ENCODE data around the gene RGS19. TPM values are rescaled to one million over a fixed set of nuclear protein-coding genes. Genes with fewer than 3 reads are reported as not detected.
A peak's percentile ranks its signal among the peaks of the same experiment; 100 is the strongest.

The RGS19 gene
- total and polyA plus RNA-seq, 3 donors from 2014 or later, result 4.4 to 10.4 (median 7.3) TPM

DNA sequence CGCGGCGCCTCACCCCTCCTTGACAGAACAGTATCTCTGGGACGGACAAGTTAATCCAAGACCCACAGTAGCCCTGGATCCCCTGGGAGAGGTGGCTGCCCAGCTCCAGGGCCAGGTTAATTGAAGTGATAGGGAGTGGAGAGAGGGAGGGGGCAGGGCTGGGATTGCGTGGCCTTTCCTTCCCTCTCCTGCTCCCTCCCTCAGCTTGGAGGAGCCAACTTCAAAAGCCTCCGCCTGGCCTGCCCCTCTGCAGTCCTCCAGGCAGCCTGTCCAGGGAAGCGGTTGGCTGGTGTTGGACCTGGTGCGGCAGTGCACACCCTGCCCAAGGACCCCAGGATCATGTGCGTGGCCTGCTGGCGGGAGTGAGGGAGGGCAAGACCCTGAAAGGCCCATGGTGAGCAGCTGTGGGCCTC is 43.4 kb downstream of the RGS19 start, which contains the start of gene C20orf204:
TSS of gene C20orf204 (plus strand) at position 250 of the 413 bp plus-strand sequence. CDS start at position 392, 142 bp downstream.
- 78 to 88% methylated on average over 3 to 10 of the region's 10 CpGs for WGBS, 2 donors
- DNase-seq, result no peak
- no peak within 1 kb of the TSS for H3K4me3 ChIP-seq
- H3K36me3 ChIP-seq (ENCODE audit: low read depth, missing control alignments), result no peaks in the 10 kb centered on the region
- H3K27me3 ChIP-seq, result no peaks in the 10 kb centered on the region
- no peak within 1 kb of the TSS for H3K27ac ChIP-seq
- peaks cover 16% of the 10 kb centered on the region for H3K4me1 ChIP-seq
- H3K9me3 ChIP-seq, result no peaks in the 10 kb centered on the region
- intact Hi-C loops (cut with DNase I; ENCODE audit: low total_unique reads), result no loop called here
- TF ChIP-seq POLR2A (IDR thresholded peaks at IDR 0.05), result no peak
- TF ChIP-seq, protein P1, sequence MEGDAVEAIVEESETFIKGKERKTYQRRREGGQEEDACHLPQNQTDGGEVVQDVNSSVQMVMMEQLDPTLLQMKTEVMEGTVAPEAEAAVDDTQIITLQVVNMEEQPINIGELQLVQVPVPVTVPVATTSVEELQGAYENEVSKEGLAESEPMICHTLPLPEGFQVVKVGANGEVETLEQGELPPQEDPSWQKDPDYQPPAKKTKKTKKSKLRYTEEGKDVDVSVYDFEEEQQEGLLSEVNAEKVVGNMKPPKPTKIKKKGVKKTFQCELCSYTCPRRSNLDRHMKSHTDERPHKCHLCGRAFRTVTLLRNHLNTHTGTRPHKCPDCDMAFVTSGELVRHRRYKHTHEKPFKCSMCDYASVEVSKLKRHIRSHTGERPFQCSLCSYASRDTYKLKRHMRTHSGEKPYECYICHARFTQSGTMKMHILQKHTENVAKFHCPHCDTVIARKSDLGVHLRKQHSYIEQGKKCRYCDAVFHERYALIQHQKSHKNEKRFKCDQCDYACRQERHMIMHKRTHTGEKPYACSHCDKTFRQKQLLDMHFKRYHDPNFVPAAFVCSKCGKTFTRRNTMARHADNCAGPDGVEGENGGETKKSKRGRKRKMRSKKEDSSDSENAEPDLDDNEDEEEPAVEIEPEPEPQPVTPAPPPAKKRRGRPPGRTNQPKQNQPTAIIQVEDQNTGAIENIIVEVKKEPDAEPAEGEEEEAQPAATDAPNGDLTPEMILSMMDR (IDR thresholded peaks at IDR 0.05), result no peak

DNA sequence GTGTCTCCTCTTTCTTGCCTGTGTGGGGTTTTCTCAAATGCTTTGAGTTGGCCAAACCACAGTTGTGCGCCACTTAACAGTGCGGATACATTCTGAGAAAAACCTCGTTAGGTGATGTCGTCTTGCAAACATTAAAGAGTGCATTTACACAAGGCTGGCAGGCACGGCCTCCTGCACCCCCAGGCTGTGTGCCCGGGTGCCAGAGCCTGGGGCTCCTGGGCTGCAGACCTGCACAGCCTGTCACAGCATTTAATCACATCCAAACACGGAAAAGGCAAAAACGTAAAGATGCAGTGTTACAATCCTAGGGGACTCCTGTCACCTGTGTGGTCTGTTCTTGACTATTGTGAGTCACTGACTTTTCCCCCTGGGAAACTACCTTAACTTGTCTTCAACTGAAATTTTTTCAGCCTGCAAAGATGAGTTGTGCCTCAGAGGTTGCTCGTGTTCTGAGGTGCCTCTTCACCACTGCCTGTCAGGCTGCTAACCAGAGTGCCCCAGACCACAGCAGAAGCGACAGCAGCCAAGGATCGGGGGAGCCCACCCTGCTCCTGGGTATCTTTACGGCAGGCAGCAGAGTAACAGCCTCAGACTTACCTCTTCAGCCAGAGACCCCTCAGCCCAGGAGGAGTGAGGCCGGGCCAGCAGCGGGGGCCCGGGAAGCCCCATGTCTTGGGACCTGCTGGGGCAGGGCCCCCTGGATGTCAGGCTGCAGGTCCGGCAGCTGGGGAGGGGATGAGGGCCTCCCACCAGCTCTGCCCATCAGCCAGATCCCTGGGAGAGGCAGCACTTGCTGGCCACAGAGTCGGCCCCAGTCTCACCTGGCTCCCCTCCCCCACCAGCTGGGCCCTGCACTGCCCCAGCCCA is 44.0 kb downstream of the RGS19 start:
- intact Hi-C loops (cut with DNase I; ENCODE audit: low total_unique reads), result no loop called here
- WGBS, 2 donors, result 85 to 91% methylated on average over 12 to 17 of the region's 17 CpGs
- Histone ChIP-seq H3K27ac (no peak overlapping the region), H3K4me3 (no peak overlapping the region), H3K36me3 (ENCODE audit: low read depth, missing control alignments) (no peaks in the 10 kb centered on the region), H3K4me1 (peaks cover 16% of the 10 kb centered on the region), H3K27me3 (no peaks in the 10 kb centered on the region), H3K9me3 (no peaks in the 10 kb centered on the region)
- no peak for DNase-seq
- TF ChIP-seq, protein P1 (IDR thresholded peaks at IDR 0.05), result no peak
- no peak for TF ChIP-seq POLR2A (IDR thresholded peaks at IDR 0.05)

DNA sequence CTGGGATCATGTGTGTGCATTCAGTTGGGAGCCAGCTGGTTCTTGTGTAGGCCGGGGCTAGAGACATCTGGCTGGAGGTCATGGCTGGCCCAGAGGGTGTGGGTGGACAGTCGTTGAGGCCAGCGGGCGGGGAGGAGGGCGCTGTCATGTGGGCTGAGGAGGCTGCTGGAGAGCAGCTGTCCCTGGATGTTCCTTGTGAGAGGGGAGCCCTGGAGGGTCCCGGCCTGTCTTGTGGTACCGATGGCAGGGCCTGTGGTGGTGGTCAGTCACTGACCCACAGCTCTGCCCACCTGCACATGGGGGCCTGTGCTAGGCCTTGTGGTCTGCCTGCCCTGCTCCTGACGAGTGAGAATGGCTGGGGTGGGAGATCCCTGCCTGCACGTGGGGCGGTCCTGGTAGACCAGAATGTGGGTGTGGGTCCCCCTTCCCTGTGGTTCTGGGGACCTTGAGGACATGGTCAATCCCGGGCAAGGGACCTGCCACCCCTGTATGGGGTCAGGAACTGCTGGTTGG is 45.3 kb downstream of the RGS19 start:
- WGBS, 2 donors, result 73 to 74% methylated on average over 3 to 11 of the region's 11 CpGs

DNA sequence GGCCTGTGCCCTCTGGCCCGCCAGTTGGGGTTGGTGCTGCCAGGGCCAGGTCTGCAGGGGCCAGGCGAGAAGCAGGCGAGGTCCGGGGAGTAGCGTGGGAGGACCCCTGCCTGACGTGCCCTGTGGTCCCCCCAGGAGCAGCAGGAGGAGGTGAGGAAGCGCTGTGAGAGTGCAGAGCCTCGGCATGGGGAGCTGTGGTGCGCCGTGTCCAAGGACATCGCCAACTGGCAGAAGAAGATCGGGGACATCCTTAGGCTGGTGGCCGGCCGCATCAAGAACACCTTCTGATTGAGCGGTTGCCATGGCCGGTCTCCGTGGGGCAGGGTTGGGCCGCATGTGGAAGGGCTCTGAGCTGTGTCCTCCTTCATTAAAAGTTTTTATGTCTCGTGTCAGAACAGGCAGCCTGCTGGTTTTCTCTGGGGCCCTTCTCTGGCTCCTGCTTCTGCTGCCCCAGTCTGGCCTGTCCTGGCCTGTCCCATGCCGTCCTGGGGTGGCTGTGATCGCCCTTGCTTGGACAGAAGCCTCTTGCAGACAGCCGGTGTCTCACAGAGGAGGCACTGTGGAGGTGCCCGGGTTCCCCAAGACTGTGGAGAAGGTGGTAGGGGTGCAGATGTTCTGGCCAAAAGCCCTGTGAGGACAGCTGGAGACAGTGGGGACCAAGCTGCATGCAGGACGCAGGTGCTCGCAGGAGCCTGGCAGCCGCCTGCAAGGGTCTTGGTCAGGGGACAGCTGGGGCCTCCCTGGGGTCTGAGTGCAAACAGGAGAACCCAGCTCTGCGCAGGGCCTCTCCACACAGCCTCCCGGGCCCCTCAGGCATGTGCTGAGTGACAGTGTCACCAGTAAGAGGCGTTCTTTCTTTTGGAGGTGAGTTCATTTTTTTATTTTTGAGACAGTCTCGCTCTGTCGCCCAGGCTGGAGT is 46.4 kb downstream of the RGS19 start:
- Histone ChIP-seq H3K27ac (no peak overlapping the region), H3K9me3 (no peaks in the 10 kb centered on the region), H3K27me3 (no peaks in the 10 kb centered on the region), H3K4me3 (no peak overlapping the region), H3K36me3 (ENCODE audit: low read depth, missing control alignments) (no peaks in the 10 kb centered on the region), H3K4me1 (peaks cover 7% of the 10 kb centered on the region)
- DNase-seq, result no peak
- WGBS, 2 donors, result 91 to 96% methylated on average over 19 to 31 of the region's 31 CpGs
- TF ChIP-seq POLR2A (IDR thresholded peaks at IDR 0.05), result no peak
- TF ChIP-seq, protein P1 (IDR thresholded peaks at IDR 0.05), result no peak
- intact Hi-C loops (cut with DNase I; ENCODE audit: low total_unique reads), result no loop called here

More for the DNA sequence above, 45.3 kb downstream of the RGS19 start:
- Histone ChIP-seq H3K27me3 (no peaks in the 10 kb centered on the region), H3K4me3 (no peak overlapping the region), H3K27ac (no peak overlapping the region), H3K9me3 (no peaks in the 10 kb centered on the region), H3K4me1 (peaks cover 12% of the 10 kb centered on the region), H3K36me3 (ENCODE audit: low read depth, missing control alignments) (no peaks in the 10 kb centered on the region)
- DNase-seq, result peak; percentile 56
- TF ChIP-seq, protein P1 (IDR thresholded peaks at IDR 0.05), result no peak
- TF ChIP-seq POLR2A (IDR thresholded peaks at IDR 0.05), result no peak
- intact Hi-C loops (cut with DNase I; ENCODE audit: low total_unique reads), result no loop called here
